ENCODE data around the gene PMIS2. TPM values are rescaled to one million over a fixed set of nuclear protein-coding genes. Genes with fewer than 3 reads are reported as not detected.

PMIS2 gene
- polyA plus RNA-seq, 4 donors = not detected

DNA sequence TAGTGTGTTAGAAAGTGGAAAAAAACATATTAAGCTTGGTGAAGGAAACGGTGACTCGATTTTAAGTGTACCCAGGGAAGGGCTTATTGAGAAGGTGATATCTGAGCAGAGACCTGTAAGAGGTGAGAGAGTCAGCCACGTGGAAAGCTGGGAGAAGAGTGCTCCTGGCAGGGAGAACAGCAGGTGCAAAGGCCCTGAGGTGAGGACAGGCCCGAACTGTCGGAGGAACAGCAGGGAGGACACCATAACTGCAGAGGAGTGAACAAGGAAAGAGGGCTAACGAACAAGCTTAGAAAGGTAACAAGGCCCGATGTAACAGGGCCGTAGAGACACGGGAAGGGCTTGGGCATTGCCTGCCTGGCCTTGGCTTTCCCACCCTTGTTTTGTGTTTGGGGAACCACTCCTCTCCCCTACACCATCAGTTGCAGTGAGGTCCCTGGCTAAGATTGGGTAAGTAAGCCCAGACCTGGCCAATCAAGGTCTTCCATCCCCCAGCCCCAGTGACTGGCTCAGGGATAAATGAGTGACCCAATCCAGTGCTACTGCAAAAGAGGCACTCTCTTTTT, 29.9 kb upstream of the PMIS2 start:
- no peak for DNase-seq (ENCODE audit: low read depth in 4 of 4, low spot score in 3 of 4)

DNA sequence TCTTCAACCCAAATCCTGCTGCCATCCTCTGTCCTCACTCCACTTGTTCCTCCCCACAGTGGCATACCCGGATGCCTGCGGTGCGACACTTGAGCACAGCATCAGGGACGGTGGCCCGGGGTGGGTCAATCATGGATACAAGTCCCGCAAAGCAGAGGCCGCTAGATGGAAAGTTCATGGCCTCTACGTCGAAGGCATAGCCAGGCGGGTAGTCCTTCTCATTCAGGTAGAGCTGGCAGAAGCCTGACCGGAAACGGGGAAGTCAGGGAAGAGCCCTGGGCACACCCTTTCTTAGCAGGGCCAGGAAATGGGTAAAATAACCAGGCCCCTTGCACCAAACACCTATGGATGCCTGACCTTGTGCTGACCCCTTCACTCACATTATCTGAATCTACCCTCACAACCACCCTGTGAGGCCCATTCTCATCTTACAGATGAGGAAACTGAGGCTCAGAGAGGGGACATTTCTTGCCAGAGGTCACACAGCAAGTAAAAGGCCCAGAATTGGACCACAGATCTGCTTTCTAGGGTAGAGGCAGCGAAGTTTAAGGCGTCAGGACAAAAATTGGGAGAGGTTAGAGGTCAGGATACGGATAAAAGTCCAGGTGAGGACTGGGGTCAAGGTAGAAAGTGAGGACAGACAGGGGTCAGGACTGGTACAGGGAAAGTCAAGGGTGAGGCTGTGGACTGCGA, 29.0 kb upstream of the PMIS2 start:
- DNase-seq (ENCODE audit: low read depth in 4 of 4, low spot score in 3 of 4) = no peak

DNA sequence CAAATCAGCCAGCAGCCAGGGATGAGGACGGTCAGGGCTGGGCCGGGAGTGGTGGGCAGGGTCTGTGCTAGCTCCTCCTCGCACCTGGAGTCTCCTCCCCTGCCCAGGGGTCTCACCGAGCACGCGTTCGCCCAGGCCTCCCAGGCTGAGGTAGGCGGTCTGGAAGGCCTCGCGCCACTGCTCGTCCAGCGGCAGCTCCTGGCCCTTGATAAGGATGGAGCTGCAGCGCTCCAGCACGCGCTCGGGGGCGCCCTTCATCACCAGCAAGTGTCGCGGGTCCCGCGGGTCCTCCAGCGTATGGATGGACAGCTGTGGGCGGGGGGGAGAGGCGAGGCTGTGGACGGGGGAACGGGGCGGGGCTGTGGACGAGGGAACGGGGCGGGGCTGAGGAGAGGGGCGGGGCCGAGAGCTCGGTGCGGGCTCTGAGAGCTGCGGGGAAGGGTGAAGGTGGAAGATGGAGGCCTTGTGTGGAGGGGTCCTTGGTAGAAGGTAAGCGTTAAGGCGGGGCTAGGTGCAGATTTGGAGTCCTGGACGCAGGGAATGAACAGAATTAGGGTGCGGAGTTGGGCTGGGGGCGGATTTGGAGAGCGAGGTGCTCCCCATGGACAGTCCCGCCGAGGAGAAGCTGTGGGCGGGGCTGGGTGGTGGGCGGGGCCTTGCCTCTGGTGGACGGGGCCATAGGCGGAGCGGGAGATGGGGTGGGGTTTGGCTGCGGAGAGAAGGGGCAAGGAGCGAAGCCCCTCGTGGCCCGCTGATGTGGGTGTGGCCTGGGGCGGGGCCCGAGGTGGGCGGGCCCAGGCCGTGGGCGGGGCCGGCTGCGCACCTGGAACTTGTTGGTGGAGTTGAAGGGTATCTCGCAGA, 28.2 kb upstream of the PMIS2 start:
- DNase-seq (ENCODE audit: low read depth in 4 of 4, low spot score in 3 of 4) = peak in 2 of 4 donors; percentile 44 to 53

GRCh38 chr19:35558400-35559280, 27.3 kb upstream of the PMIS2 start:
- DNase-seq (ENCODE audit: low read depth in 4 of 4, low spot score in 3 of 4) = no peak

DNA sequence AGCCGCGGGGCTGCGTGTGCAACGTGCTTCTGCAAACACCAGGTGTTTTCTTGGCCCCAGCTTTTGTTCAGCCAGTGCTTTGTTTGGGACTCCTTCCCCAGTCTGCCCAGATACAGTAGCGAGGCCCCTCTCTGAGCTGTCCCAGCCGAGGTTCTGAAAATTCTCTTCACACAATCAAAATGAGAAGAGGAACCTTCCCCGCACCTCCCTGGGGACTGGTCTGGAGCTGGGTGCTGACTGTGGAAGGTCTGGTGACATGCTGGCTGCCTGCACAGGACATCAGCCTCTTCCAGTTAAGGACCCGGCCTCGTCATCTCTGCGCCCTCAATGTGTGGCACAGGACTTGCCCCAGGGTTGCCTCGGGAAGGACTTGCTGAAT, 26.7 kb upstream of the PMIS2 start:
- DNase-seq (ENCODE audit: low read depth in 4 of 4, low spot score in 3 of 4) = no peak

DNA sequence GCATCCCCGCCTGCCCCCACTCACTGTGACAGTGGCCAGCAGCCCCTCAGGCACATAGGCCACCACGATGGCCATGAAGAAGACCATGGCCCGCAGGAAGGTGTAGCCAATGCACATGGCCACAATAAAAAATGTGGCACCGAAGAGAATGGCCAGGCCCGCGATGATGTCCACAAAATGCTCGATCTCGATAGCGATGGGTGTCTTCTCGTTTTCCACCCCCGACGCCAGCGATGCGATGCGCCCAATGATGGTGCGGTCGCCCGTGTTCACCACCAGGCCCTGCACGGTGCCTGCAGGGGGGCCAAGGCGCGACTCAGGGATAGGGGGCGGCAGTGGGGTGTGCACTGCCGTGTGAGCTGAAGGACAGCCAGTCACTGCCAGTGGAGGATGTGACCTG, 26.2 kb upstream of the PMIS2 start:
- DNase-seq (ENCODE audit: low read depth in 4 of 4, low spot score in 3 of 4) = no peak

DNA sequence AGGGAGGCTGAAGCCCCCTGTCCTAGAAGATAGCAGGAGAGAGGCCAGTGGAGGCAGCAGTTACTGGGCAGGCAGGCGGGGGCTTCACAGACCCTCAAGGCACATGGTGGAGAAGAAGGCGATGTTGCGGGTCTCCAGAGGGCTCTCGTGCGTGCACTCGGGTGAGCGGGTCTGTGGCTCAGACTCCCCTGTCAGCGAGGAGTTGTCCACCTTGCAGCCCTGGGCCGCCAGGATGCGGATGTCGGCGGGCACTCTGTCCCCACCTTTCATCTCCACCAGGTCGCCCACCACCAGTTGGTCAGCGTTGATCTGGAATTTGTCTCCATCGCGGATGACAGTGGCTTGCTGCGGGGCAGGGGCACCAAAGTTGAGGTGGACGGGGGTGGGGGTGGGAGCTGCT, 25.7 kb upstream of the PMIS2 start:
- no peak for DNase-seq (ENCODE audit: low read depth in 4 of 4, low spot score in 3 of 4)

DNA sequence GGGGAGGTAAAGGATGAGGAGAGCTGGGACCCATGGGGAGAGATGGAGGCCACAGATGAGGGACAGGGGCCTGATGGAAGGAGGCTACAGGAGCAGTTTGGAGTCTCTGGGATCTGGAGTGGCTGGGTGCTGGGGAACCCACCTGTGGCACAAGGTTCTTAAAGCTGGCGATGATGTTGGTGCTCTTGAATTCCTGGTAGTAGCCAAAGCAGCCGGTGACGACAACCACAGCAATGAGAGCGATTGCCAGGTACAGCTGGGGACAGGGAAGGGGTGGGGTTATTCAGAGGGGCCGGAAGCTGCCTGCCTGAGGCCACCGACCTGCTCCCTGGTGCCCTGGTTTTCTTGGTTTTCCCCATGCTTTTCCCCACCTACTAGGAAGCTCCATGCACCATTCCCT, 25.3 kb upstream of the PMIS2 start:
- DNase-seq (ENCODE audit: low read depth in 4 of 4, low spot score in 3 of 4) = no peak

DNA sequence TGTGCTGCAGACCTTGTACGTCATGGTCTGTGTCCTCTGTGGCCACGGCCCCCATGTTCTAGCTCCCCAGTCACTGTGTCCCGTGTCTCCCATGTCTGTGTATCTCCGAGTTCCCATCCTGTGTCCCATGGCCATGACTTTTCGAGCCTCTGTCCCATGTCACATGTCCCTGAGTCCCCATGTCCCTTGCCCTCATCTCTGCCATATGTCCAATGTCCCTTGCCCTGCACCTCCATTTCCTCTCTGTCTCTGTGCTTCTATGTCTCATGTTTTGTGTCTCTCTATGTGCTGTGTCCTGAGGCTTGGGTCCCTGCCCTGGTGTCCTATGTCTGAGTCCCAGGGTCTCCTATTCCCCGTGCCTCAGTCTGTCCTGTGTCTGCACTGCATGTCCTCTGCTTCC, 24.5 kb upstream of the PMIS2 start:
- no peak for DNase-seq (ENCODE audit: low read depth in 4 of 4, low spot score in 3 of 4)

- no peak for DNase-seq (ENCODE audit: low read depth in 4 of 4, low spot score in 3 of 4)
Measured at GRCh38 chr19:35562336-35562735, 23.6 kb upstream of the PMIS2 start.

- DNase-seq (ENCODE audit: low read depth in 4 of 4, low spot score in 3 of 4) = no peak
Measured at GRCh38 chr19:35562776-35563175, 23.2 kb upstream of the PMIS2 start.

DNA sequence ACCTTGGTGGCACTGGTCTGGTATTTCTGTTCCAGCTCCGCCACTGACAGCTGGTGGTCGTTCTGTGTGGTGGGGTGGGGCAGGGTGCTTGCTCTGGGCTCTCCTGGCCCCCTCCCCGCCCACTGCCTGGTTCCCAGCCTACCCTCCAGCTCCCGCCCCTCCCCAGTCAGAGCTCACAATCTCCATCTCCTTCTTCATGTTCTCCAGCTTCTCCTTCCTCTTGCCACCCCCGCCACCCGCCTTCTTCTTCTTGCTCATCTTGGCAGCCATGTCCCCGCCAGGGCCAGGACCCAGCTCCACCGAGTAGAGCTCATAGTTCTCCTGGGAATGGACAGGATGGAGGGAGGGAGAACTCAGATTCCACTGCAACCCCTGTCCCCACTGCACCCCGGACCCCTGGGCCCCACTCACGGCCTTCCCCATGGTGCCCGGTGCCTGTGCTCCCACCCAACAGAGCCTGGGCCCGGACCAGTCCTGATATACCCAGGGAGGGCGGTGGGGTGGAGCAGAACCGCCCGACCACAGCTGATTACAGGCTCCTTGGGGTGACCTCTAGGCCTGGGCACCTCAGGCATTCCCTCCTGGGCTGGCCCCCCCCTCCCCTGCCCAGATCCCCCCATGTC, 22.7 kb upstream of the PMIS2 start, which contains the start of gene ATP4A:
Gene ATP4A, minus strand, starts transcription at position 452 of the 623 bp plus-strand sequence. Its CDS starts 29 bp downstream, at position 423.
- no peak for DNase-seq (ENCODE audit: low read depth in 4 of 4, low spot score in 3 of 4)

DNA sequence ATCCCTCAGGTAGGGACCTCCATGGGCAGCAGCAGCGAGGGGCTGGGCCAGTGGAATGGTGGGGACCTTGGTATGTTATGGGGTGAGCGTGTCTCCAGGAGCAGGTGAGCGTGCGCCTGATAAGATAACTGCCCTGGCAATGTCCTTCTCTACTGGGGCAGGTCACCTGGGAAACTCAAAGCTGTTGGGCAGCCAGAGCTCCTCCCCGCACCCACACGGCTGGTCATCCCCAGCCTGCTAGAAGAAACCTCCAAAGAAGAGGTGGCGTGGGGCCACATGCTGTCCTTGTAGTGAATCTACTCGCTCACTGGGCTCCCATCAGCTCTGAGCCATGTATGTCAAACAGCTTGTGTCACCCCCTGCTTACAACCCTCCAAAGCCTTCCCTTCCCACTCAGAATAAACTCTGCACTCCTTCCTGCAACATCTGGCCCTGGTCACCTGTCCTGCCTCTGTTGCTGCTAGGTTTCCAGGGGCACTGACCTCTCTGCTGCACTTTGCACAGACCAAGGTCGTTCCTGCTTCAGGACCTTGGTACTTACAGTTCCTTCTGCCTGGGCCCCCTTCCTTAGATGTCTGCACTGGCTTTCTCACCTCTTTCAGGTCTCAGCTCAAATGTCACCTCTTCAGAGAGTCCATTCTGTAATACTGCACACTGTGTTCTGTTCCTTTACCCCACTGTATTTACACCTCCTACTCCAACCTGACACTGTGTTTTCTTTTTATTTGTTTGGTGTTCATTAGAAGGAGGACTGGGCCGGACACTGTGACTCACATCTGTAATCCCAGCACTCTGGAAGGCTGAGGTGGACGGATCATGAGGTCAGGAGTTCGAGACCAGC, 20.7 kb upstream of the PMIS2 start:
- no peak for DNase-seq (ENCODE audit: low read depth in 4 of 4, low spot score in 3 of 4)

DNA sequence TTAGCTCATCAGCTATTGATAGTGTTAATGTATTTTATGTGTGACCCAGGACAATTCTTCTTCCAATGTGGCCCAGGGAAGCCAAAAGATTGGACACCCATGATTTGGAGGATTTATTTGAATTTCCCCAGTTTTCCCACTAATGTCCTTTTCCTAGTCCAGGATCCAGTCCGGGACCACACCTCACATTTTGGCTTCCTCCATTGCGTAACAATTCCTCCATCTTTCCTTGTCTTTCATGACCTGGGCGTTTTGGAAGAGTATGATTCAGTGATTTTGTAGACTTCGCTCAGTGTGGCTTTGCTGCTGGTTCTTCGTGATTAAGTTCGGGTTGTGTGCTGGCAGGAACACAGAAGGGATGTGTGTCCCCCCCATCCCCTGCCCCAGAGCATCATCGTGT, 19.2 kb upstream of the PMIS2 start:
- DNase-seq (ENCODE audit: low read depth in 4 of 4, low spot score in 3 of 4) = no peak

DNA sequence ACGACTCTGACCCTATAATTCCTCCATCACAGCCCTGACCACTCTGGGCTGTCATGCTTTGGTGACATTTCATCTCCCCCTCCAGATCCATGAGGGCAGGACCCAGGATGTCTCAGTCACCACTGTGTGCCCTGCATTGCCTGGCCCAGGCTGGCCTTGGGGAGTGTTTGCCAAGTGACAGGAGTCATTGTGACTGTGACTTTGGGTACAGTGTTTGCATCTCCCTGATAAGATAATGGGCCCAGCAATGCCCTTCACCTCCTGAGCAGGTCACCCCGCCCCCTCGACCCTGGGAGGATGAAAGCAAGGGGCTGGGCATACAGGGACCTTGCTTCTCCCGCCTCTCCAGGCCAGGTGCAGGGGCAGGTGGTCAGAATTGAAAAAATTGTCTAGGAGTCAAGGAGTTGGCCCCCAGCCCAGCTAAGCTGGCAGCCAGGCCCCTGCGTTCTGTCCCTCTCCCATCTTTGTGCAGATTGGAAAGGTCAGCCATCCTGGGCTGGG, 16.6 kb upstream of the PMIS2 start:
- DNase-seq (ENCODE audit: low read depth in 4 of 4, low spot score in 3 of 4) = no peak

GRCh38 chr19:35571406-35571965, 14.5 kb upstream of the PMIS2 start:
- DNase-seq (ENCODE audit: low read depth in 4 of 4, low spot score in 3 of 4) = no peak

DNA sequence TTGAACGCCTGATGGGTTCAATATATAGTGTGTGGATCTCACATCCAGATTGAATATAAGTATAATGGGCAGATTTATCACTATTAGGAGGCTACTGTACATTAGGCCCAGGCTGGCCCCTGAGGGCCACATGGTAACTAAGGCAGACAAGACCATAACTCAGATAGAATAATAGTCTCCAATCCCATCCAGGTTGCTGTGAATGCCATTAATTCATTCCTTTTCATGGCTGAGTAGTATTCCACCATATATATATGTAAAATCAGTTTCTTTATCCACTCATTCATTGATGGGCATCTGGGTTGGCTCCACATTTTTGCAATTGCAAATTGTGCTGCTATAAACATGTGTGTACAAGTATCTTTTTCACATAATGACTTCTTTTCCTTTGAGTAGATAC, 8.1 kb upstream of the PMIS2 start:
- DNase-seq (ENCODE audit: low read depth in 4 of 4, low spot score in 3 of 4) = no peak

DNA sequence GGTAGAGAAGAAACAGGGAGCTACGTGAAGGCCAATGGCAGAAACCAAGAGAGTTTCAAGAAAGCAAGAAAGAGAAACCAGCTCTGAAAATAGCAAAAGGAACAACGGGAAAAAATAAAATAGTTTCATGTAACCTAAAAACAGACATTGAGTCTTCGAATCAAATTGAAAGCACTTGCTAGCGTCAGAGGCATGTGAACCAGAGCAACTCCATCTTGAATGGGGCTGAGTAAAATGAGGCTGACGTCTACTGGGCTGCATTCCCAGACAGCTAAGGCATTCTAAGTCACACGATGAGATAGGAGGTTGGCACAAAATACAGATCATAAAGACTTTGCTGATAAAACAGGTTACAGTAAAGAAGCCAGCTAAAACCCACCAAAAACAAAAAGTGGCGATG, 7.3 kb upstream of the PMIS2 start:
- DNase-seq (ENCODE audit: low read depth in 4 of 4, low spot score in 3 of 4) = no peak

DNA sequence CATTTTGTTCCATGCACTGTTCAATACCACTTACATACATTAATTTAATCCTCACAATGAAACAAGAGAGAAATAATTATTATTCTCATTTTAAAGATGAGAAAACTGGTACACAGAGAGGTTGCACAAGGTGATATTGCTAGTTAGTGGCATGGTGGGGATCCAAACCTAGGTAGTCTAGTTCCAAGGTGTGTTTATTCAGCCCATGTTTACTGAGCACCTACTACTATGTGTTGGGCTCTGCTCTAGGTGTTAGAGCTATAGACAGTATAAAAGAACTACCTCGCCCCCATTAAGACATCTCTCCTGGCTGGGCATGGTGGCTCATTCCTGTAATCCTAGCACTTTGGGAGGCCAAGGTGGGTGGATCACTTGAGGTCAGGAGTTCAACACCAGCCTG, 3.2 kb upstream of the PMIS2 start:
- no peak for DNase-seq (ENCODE audit: low read depth in 4 of 4, low spot score in 3 of 4)

All from right renal pelvis (tissue), 4 donors.